Mesenchymal stem cell (in vitro differentiated cells and primary cell): Measurements from ENCODE around the gene TRAF3IP1.

Experiments used
- DNase-seq: peaks from one replicate; pipeline ENCODE4 v3.0.0-alpha.2; 2013
- H2AFZ ChIP-seq: one replicate; pipeline ENCODE4 v1.6.1; 2013; ENCODE audit warnings: low read depth, mild to moderate bottlenecking, control low read depth, inconsistent platforms, low read length, moderate library complexity
- H2AK5ac ChIP-seq: 2 replicates; pipeline ENCODE4 v1.6.1; 2013; ENCODE audit warnings: low read length, moderate library complexity, mild to moderate bottlenecking, inconsistent platforms; ENCODE audit not compliant: severe bottlenecking
- H2BK120ac ChIP-seq: one replicate; pipeline ENCODE4 v1.6.1; 2013; ENCODE audit warnings: low read depth, mild to moderate bottlenecking, inconsistent platforms, low read length, moderate library complexity
- H2BK12ac ChIP-seq, 2 experiments: one replicate each; pipeline ENCODE4 v1.6.1; 2013; ENCODE audit warnings: inconsistent platforms in 2 of 2, low read length in 2 of 2, mild to moderate bottlenecking in 2 of 2, moderate library complexity in 2 of 2, control low read depth in 1 of 2
- H2BK15ac ChIP-seq: one replicate; pipeline ENCODE4 v1.6.1; 2013; ENCODE audit warnings: mild to moderate bottlenecking, low read depth, inconsistent platforms; ENCODE audit not compliant: poor library complexity, severe bottlenecking
- H2BK5ac ChIP-seq: 2 replicates; pipeline ENCODE4 v1.6.1; 2013; ENCODE audit warnings: low read depth, mild to moderate bottlenecking, low read length, control low read depth, inconsistent platforms; ENCODE audit not compliant: poor library complexity, severe bottlenecking
- H3K14ac ChIP-seq, 2 experiments: one replicate each; pipeline ENCODE4 v1.6.1; 2013; ENCODE audit warnings: inconsistent platforms in 2 of 2, low read length in 2 of 2, control low read depth in 1 of 2, mild to moderate bottlenecking in 1 of 2, moderate library complexity in 1 of 2
- H3K18ac ChIP-seq, 2 experiments: one replicate each; pipeline ENCODE4 v1.6.1; 2013; ENCODE audit warnings: inconsistent platforms in 2 of 2, low read length in 2 of 2, control low read depth in 1 of 2, low read depth in 1 of 2, mild to moderate bottlenecking in 1 of 2
- H3K23ac ChIP-seq, 2 experiments: one replicate each; pipeline ENCODE4 v1.6.1; 2013; ENCODE audit warnings: inconsistent platforms in 2 of 2, low read length in 2 of 2, mild to moderate bottlenecking in 2 of 2, moderate library complexity in 2 of 2, control low read depth in 1 of 2
- H3K27ac ChIP-seq: 2 replicates; pipeline ENCODE4 v1.5.1; 2013; ENCODE audit warnings: mild to moderate bottlenecking, moderate library complexity, low read length, control low read depth, inconsistent platforms; ENCODE audit not compliant: poor library complexity, severe bottlenecking
- H3K27me3 ChIP-seq, 2 experiments: 2 replicates each; pipeline versions ENCODE4 v1.6.1 to v1.7.0; 2013; ENCODE audit warnings: low read length in 2 of 2, mild to moderate bottlenecking in 2 of 2, moderate library complexity in 2 of 2, control low read depth in 1 of 2, inconsistent platforms in 1 of 2; ENCODE audit not compliant: control insufficient read depth in 1 of 2, insufficient read depth in 1 of 2
- H3K36me3 ChIP-seq, 2 experiments: 2 replicates each; pipeline versions ENCODE4 v1.6.1 to v1.7.0; 2013; ENCODE audit warnings: low read length in 2 of 2, control low read depth in 1 of 2, inconsistent platforms in 1 of 2, low read depth in 1 of 2, mild to moderate bottlenecking in 1 of 2; ENCODE audit not compliant: insufficient read depth in 2 of 2, control insufficient read depth in 1 of 2
- H3K4ac ChIP-seq, 2 experiments: one replicate each; pipeline ENCODE4 v1.6.1; 2013; ENCODE audit warnings: inconsistent platforms in 2 of 2, low read length in 2 of 2, mild to moderate bottlenecking in 2 of 2, moderate library complexity in 2 of 2, control low read depth in 1 of 2, low read depth in 1 of 2
- H3K4me1 ChIP-seq: 2 replicates; pipeline ENCODE4 v1.6.1; 2013; ENCODE audit warnings: low read depth, low read length, control low read depth; ENCODE audit not compliant: control insufficient read depth, insufficient read depth
- H3K4me2 ChIP-seq: 2 replicates; pipeline ENCODE4 v1.6.1; 2013; ENCODE audit warnings: low read length, mild to moderate bottlenecking, inconsistent platforms; ENCODE audit not compliant: poor library complexity, severe bottlenecking
- H3K4me3 ChIP-seq, 2 experiments: 2 replicates each; pipeline versions ENCODE4 v1.5.1 to v1.7.0; 2013; ENCODE audit warnings: low read length in 2 of 2, mild to moderate bottlenecking in 2 of 2, control low read depth in 1 of 2, low read depth in 1 of 2; ENCODE audit not compliant: insufficient read depth in 1 of 2
- H3K79me1 ChIP-seq: replicated peaks from 2 replicates; pipeline ENCODE4 v1.6.1; 2013; ENCODE audit warnings: mild to moderate bottlenecking, control low read depth, low read length, inconsistent platforms; ENCODE audit not compliant: poor library complexity, severe bottlenecking
- H3K9ac ChIP-seq: 2 replicates; pipeline ENCODE4 v1.7.0; 2013; ENCODE audit warnings: mild to moderate bottlenecking, low read length, moderate library complexity
- H3K9me3 ChIP-seq: 2 replicates; pipeline ENCODE4 v1.7.0; 2013; ENCODE audit warnings: mild to moderate bottlenecking, low read length; ENCODE audit not compliant: control insufficient read depth
- H4K8ac ChIP-seq: one replicate; pipeline ENCODE4 v1.6.1; 2013; ENCODE audit warnings: inconsistent platforms, mild to moderate bottlenecking, low read length, moderate library complexity
- H4K91ac ChIP-seq: one replicate; pipeline ENCODE4 v1.6.1; 2013; ENCODE audit warnings: mild to moderate bottlenecking, low read length, inconsistent platforms
- WGBS: methylation state at CpG from one replicate; pipeline ENCODE4 v1.1.7; 2013; ENCODE audit warnings: mixed read lengths; 5-methylcytosine and 5-hydroxymethylcytosine counted together

Gene TRAF3IP1

DNA sequence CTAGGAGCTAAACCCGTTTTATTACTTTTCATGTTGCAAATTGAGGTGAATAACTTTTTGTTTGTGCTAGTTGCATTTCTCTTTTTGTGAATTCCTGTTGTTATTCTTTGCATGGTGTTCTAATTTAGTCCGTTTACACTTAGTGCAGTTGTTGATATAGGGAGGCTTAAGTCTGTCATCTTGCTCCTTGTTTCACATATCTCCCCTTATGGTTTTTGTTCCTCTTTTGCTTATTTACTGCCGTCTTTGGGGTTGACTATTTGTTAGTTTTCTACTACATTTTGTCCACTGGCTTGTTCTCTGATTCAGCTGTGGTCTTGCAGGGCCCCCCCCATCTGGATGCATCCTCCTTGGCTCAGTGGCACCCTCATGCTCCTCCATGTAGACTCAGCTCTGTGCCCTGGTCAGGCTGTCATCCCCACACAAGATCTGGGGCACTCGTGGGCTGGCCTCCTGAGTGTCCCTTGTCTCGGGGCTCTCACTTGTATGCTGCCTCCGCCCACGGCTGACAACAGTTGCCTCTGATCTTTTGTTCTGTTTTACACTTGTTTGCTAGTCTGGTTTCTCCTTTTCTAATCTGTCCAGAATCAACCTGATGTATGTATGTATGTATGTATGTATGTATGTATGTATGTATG is 63.5 kb downstream of the TRAF3IP1 start:
- H3K4me2 ChIP-seq, result no peak overlapping the region
- no peak overlapping the region for H2BK120ac ChIP-seq
- no peak overlapping the region for H3K23ac ChIP-seq

DNA sequence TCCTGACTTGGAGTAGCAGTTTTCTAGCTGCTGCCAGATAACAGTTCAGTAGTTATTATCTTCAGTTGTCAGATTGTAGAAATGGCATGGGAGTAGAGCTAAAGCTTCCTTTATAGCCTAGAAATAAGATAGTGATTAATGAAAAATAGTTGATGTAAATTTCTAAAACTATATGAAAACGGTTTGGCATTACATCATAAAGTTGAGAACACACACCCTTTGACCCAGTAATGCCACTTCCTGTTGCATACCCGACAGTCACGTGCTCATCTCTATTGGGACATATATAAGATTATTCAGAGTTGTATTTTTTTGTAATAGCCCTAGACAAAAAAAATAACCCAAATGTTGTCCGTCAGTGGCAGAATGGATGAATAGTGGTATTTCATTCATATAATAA is 67.0 kb downstream of the TRAF3IP1 start:
- Histone ChIP-seq H2BK15ac (no peak overlapping the region), H4K8ac (no peak overlapping the region), H3K9me3 (no peaks in the 10 kb centered on the region), H3K9ac (no peak overlapping the region), H3K23ac (no peak overlapping the region), H3K36me3 (peaks cover 14 to 17% of the 10 kb centered on the region in 2 experiments), H3K4me2 (no peak overlapping the region), H3K4ac (no peak overlapping the region), H3K4me1 (peaks cover 9% of the 10 kb centered on the region), H3K27ac (no peak overlapping the region), H3K79me1 (peaks cover 7% of the 10 kb centered on the region), H2AFZ (no peak overlapping the region), H2BK120ac (no peak overlapping the region), H3K18ac (no peak overlapping the region), H2BK12ac (no peak overlapping the region), H3K4me3 (no peak overlapping the region), H3K14ac (no peak overlapping the region), H2AK5ac (no peak overlapping the region), H4K91ac (no peak overlapping the region), H3K27me3 (no peaks in the 10 kb centered on the region), H2BK5ac (no peak overlapping the region)
- no CpG with 5 or more reads among the region's 4 CpGs for WGBS
- DNase-seq, result no peak

More for the DNA sequence above, 63.5 kb downstream of the TRAF3IP1 start:
- 98% methylated on average over 7 of the region's 7 CpGs for WGBS
- no peak overlapping the region for H3K4ac ChIP-seq
- H2AK5ac ChIP-seq, result no peak overlapping the region
- H3K79me1 ChIP-seq, result peaks cover 9% of the 10 kb centered on the region
- no peak overlapping the region for H2BK15ac ChIP-seq
- H3K9ac ChIP-seq, result no peak overlapping the region
- H2BK12ac ChIP-seq, result no peak overlapping the region
- no peak for DNase-seq
- no peaks in the 10 kb centered on the region for H3K27me3 ChIP-seq
- H3K9me3 ChIP-seq, result no peaks in the 10 kb centered on the region
- no peak overlapping the region for H4K91ac ChIP-seq
- H3K4me1 ChIP-seq, result peaks cover 13% of the 10 kb centered on the region
- no peak overlapping the region for H3K27ac ChIP-seq
- peaks cover 20 to 25% of the 10 kb centered on the region in 2 experiments for H3K36me3 ChIP-seq
- H3K4me3 ChIP-seq, result no peak overlapping the region
- no peak overlapping the region for H3K18ac ChIP-seq
- no peak overlapping the region for H2AFZ ChIP-seq
- no peak overlapping the region for H4K8ac ChIP-seq
- H2BK5ac ChIP-seq, result no peak overlapping the region
- no peak overlapping the region for H3K14ac ChIP-seq

DNA sequence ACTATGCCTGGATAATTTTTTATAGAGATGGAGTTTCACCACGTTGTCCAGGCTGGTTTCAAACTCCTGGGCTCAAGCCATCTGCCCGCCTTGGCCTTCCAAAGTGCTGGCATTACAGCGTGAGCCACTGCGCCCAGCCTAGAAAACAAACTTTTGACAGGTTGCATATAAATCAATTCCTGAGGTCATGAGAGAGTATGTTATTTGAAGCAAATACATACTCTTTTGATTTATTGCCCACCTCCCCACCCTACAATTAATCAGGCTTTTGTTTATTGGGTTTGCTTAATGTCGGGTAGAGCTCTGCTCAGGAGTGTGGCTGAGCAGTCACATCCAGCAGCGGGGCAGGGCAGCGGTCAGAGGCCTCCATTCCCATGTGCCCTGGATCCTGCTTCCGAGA is 68.5 kb downstream of the TRAF3IP1 start:
- Histone ChIP-seq H2BK120ac (no peak overlapping the region), H3K4me2 (no peak overlapping the region), H3K18ac (no peak overlapping the region), H2AK5ac (no peak overlapping the region), H3K14ac (no peak overlapping the region), H2BK5ac (no peak overlapping the region), H3K27me3 (no peaks in the 10 kb centered on the region), H4K91ac (no peak overlapping the region), H3K23ac (no peak overlapping the region), H3K27ac (no peak overlapping the region), H3K4me3 (no peak overlapping the region), H2BK12ac (no peak overlapping the region), H3K4me1 (peaks cover 9% of the 10 kb centered on the region), H2BK15ac (no peak overlapping the region), H3K9ac (no peak overlapping the region), H4K8ac (no peak overlapping the region), H3K9me3 (no peaks in the 10 kb centered on the region), H3K4ac (no peak overlapping the region), H3K79me1 (peaks cover 2% of the 10 kb centered on the region), H3K36me3 (peaks cover 3 to 6% of the 10 kb centered on the region in 2 experiments), H2AFZ (no peak overlapping the region)
- DNase-seq, result no peak
- 76% methylated on average over 6 of the region's 8 CpGs for WGBS

DNA sequence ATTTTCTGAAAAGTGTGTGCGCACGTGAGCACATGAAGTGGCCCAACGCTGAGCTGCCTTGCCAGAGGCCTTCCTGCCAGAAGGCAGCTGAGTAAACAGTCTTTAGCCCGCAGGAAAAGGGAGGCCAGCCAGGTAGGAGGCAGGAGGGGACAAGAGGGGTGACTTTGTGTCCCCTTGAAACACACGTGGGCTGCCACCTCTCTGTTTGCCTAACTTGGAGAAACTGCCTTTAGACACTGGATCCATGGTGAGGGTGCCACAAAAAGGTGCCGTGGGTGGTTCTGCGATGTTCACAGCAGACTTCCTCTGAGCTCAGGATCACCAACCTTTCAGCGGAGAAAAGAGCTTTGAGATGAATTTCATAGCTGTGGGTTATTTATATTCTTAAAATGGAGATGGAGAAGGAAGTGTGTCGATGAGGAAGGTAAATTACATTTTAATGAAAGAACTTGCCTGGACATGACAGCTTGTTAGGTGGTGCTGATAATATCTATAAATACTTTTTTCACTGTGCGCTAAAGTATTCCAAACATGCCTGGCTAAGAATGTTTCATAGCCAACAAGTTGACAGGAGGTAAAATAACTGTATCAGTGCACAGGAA is 69.8 kb downstream of the TRAF3IP1 start:
- no peaks in the 10 kb centered on the region for H3K9me3 ChIP-seq
- 87% methylated on average over 10 of the region's 10 CpGs for WGBS
- peak overlapping the region in 1 of 2 experiments; percentile 28 for H3K18ac ChIP-seq
- H3K79me1 ChIP-seq, result no peaks in the 10 kb centered on the region
- H2AFZ ChIP-seq, result no peak overlapping the region
- no peak overlapping the region for H3K4me2 ChIP-seq
- no peak overlapping the region for H3K23ac ChIP-seq
- peak overlapping the region; percentile 83 for H4K8ac ChIP-seq
- H3K27me3 ChIP-seq, result no peaks in the 10 kb centered on the region
- H3K4me3 ChIP-seq, result no peak overlapping the region
- no peak overlapping the region for H4K91ac ChIP-seq
- peak overlapping the region; percentile 78 for H3K27ac ChIP-seq
- H2BK5ac ChIP-seq, result peak overlapping the region; percentile 84
- H2AK5ac ChIP-seq, result peak overlapping the region; percentile 54
- H2BK15ac ChIP-seq, result no peak overlapping the region
- no peak overlapping the region for H3K9ac ChIP-seq
- peaks cover 9% of the 10 kb centered on the region for H3K4me1 ChIP-seq
- no peak overlapping the region for H3K4ac ChIP-seq
- H2BK12ac ChIP-seq, result no peak overlapping the region
- peak overlapping the region in 1 of 2 experiments; percentile 89 for H3K14ac ChIP-seq
- H2BK120ac ChIP-seq, result no peak overlapping the region
- DNase-seq, result no peak
- peaks cover 3 to 6% of the 10 kb centered on the region in 2 experiments for H3K36me3 ChIP-seq
